Effector CD4-positive, alpha-beta T cell (primary cell): ENCODE measurements around the gene SLC39A10.
"Not testable (repeated sequence)": the region's sequence is repeated elsewhere in the genome, so short reads cannot be mapped to it uniquely, and the experiment has no call there.

Experiments
- DNase-seq: peaks from one replicate; pipeline ENCODE4 v3.0.0-alpha.2; 2020

SLC39A10 gene

GRCh38 chr2:195675783-195676427, 18.9 kb downstream of the SLC39A10 start:
- DNase-seq = no peak

- no peak for DNase-seq
Observed at GRCh38 chr2:195677290-195677689, 20.3 kb downstream of the SLC39A10 start.

- DNase-seq = no peak
Observed at GRCh38 chr2:195677884-195678283, 20.9 kb downstream of the SLC39A10 start.

- DNase-seq = no peak
Observed at GRCh38 chr2:195682077-195682476, 25.1 kb downstream of the SLC39A10 start.

GRCh38 chr2:195683174-195683573, 26.1 kb downstream of the SLC39A10 start:
- DNase-seq = no peak

GRCh38 chr2:195686564-195686963, 29.5 kb downstream of the SLC39A10 start:
- no peak for DNase-seq

- DNase-seq = no peak
Observed at GRCh38 chr2:195687320-195688086, 30.5 kb downstream of the SLC39A10 start.

GRCh38 chr2:195692531-195692930, 35.5 kb downstream of the SLC39A10 start:
- DNase-seq = not testable (repeated sequence)

- DNase-seq = no peak
Observed at GRCh38 chr2:195694553-195694952, 37.5 kb downstream of the SLC39A10 start.

- DNase-seq = no peak
Observed at GRCh38 chr2:195695002-195695631, 38.1 kb downstream of the SLC39A10 start.

GRCh38 chr2:195696012-195696411, 39.0 kb downstream of the SLC39A10 start:
- DNase-seq = no peak

- DNase-seq = no peak
Observed at GRCh38 chr2:195697681-195698220, 40.7 kb downstream of the SLC39A10 start.

- no peak for DNase-seq
Observed at GRCh38 chr2:195700480-195700879, 43.5 kb downstream of the SLC39A10 start.

GRCh38 chr2:195706161-195706900, 49.3 kb downstream of the SLC39A10 start:
- DNase-seq = no peak

- DNase-seq = no peak
Observed at GRCh38 chr2:195709901-195710806, 53.1 kb downstream of the SLC39A10 start.

GRCh38 chr2:195711478-195711877, 54.5 kb downstream of the SLC39A10 start:
- no peak for DNase-seq

- DNase-seq = no peak
Observed at GRCh38 chr2:195716466-195716865, 59.4 kb downstream of the SLC39A10 start.

GRCh38 chr2:195721042-195721441, 64.0 kb downstream of the SLC39A10 start:
- no peak for DNase-seq

- no peak for DNase-seq
Observed at GRCh38 chr2:195722075-195722474, 65.0 kb downstream of the SLC39A10 start.

- DNase-seq = no peak
Observed at GRCh38 chr2:195727106-195727505, 70.1 kb downstream of the SLC39A10 start.

GRCh38 chr2:195730912-195731311, 73.9 kb downstream of the SLC39A10 start:
- DNase-seq = no peak

- no peak for DNase-seq
Observed at GRCh38 chr2:195732574-195732973, 75.5 kb downstream of the SLC39A10 start.
